NT2/D1 (cell line): Measurements from ENCODE around the gene AARS2.
"Not testable (repeated sequence)": the region's sequence is repeated elsewhere in the genome, so short reads cannot be mapped to it uniquely, and the experiment has no call there.

Experiments used
- SUZ12 ChIP-seq: IDR thresholded peaks from 2 replicates; pipeline ENCODE4 v1.6.1; 2011; ENCODE audit not compliant: insufficient read length, insufficient read depth; ENCODE audit errors: extremely low read depth
- YY1 ChIP-seq: IDR thresholded peaks from 2 replicates; pipeline ENCODE4 v1.6.1; 2011; ENCODE audit not compliant: insufficient read length, insufficient read depth
- ZNF274 ChIP-seq: IDR thresholded peaks from 2 replicates; pipeline ENCODE4 v1.6.1; 2011; ENCODE audit warnings: mild to moderate bottlenecking, low read depth, low read length

- TF ChIP-seq YY1, ZNF274, SUZ12: not testable (repeated sequence)
These were observed 1.5 kb upstream of the AARS2 start for GRCh38 chr6:44314657-44315056.
